Measurements from ENCODE around the gene DDX39B. TPM values are rescaled to one million over a fixed set of nuclear protein-coding genes. Genes with fewer than 3 reads are reported as not detected.
A peak's percentile ranks its signal among the peaks of the same experiment; 100 is the strongest.

Gene DDX39B
- total and polyA plus RNA-seq, 8 donors: 201 to 685 (median 600) TPM

GRCh38 chr6:31582230-31582643, 40.4 kb upstream of the DDX39B start, which contains the start of gene LTB:
LTB (minus strand) TSS chr6:31582424; CDS start chr6:31582417, 7 bp downstream.
- intact Hi-C loops (cut with DNase I): no loop called here
- TF ChIP-seq CTCF (IDR thresholded peaks at IDR 0.05): no peak
- peak within 1 kb of the TSS; percentile 65 to 88 for H3K27ac ChIP-seq
- peak within 1 kb of the TSS; percentile 79 to 82 for H3K4me3 ChIP-seq
- no peaks in the 10 kb centered on the region for H3K9me3 ChIP-seq
- ATAC-seq (no peak), DNase-seq (peak in 1 of 4 donors; percentile 84)
- H3K36me3 ChIP-seq: peaks cover 0 to 14% of the 10 kb centered on the region in 2 donors
- H3K27me3 ChIP-seq: no peaks in the 10 kb centered on the region
- peaks cover 0 to 82% of the 10 kb centered on the region in 2 donors for H3K4me1 ChIP-seq

GRCh38 chr6:31581434-31582229, 39.8 kb upstream of the DDX39B start:
- DNase-seq: peak in 1 of 4 donors; percentile 72
- Histone ChIP-seq H3K27ac (peak overlapping the region; percentile 65 to 88), H3K27me3 (no peaks in the 10 kb centered on the region), H3K4me3 (peak overlapping the region; percentile 79 to 82), H3K4me1 (peaks cover 0 to 87% of the 10 kb centered on the region in 2 donors), H3K9me3 (no peaks in the 10 kb centered on the region), H3K36me3 (peaks cover 0 to 17% of the 10 kb centered on the region in 2 donors)
- peak; percentile 20 for ATAC-seq
- no peak for TF ChIP-seq CTCF (IDR thresholded peaks at IDR 0.05)
- intact Hi-C loops (cut with DNase I): no loop called here

GRCh38 chr6:31580807-31581433, 39.1 kb upstream of the DDX39B start:
- Histone ChIP-seq H3K9me3 (no peaks in the 10 kb centered on the region), H3K27ac (peak overlapping the region; percentile 65 to 88), H3K36me3 (peaks cover 0 to 17% of the 10 kb centered on the region in 2 donors), H3K4me3 (peak overlapping the region; percentile 79 to 82), H3K27me3 (no peaks in the 10 kb centered on the region), H3K4me1 (peaks cover 0 to 85% of the 10 kb centered on the region in 2 donors)
- peak; percentile 79 to 99 (median 90) for DNase-seq
- intact Hi-C loops (cut with DNase I): no loop called here
- peak; percentile 99 to 100 for TF ChIP-seq CTCF (IDR thresholded peaks at IDR 0.05)
- ATAC-seq: peak; percentile 99

- H3K27me3 ChIP-seq: peaks cover 0 to 4% of the 10 kb centered on the region in 2 donors
- ATAC-seq (no peak), DNase-seq (no peak)
- no peak for TF ChIP-seq CTCF (IDR thresholded peaks at IDR 0.05)
- intact Hi-C loops (cut with DNase I): no loop called here
- peak overlapping the region; percentile 65 to 88 for H3K27ac ChIP-seq
- H3K9me3 ChIP-seq: no peaks in the 10 kb centered on the region
- peak overlapping the region; percentile 79 to 82 for H3K4me3 ChIP-seq
- H3K36me3 ChIP-seq: peaks cover 0 to 17% of the 10 kb centered on the region in 2 donors
- peaks cover 0 to 80% of the 10 kb centered on the region in 2 donors for H3K4me1 ChIP-seq
These were observed 38.6 kb upstream of the DDX39B start for GRCh38 chr6:31580438-31580740.

All from left lung (tissue), 10 donors.